Stimulated activated CD8-positive, alpha-beta memory T cell treated with anti-CD3 and anti-CD28 coated beads, Interleukin-7, amount 100 ng/mL, for 4 hours (primary cell): Measurements from ENCODE around the gene AIMP1.
"Not testable (repeated sequence)": the region's sequence is repeated elsewhere in the genome, so short reads cannot be mapped to it uniquely, and the experiment has no call there.

Source experiments
- DNase-seq, 2 donors: peaks; one replicate each; pipeline ENCODE4 v3.0.0-alpha.2; 2020; ENCODE audit warnings: low read depth in 2 of 2

AIMP1 gene

GRCh38 chr4:106312997-106313522, 3.3 kb upstream of the AIMP1 start:
- DNase-seq: no peak

DNA sequence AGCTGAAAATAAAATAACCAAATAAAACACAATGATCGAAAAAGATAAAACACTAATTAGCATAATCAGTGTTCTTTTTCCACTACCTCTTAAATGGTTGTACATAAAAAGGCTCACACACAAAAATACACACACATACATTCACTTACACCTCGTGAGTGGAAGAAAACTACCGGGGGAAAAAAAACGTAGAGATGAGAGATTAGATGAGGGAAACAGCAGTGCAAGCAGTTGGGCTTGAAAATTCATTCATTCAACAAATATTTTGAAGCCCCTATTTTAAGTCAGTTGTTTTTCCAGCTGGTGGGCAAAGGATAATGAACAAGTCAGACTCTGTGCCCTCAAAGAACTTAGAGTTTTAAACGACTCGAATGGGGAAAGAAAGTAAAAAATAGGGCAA, 1.4 kb upstream of the AIMP1 start:
- DNase-seq: no peak

GRCh38 chr4:106315476-106315967, 828 bp upstream of the AIMP1 start:
- DNase-seq: peak; percentile 27 to 39

GRCh38 chr4:106316773-106317409, 541 bp downstream of the AIMP1 start:
- no peak for DNase-seq

DNA sequence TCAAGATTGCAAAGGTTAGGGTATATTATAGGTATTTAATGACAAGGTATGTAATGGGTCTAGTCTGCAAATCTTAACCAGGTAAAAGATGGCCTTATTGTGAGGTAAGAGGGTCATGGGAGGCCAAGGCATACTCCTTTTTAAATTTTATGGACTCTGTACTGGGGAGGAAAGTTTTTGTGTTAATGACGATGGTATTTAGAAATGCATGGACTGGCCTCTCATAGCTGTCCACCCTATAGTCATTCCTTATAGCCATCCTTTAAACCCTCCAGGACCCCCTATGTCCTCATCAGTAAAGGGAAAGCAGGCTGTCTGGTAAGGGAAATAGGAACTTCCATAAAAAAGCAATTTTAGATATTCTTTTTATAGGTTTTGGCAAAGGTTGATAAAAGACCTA, 1.5 kb downstream of the AIMP1 start:
- no peak for DNase-seq

GRCh38 chr4:106318511-106318910, 2.2 kb downstream of the AIMP1 start:
- DNase-seq: no peak

- DNase-seq: no peak
Observed at GRCh38 chr4:106320235-106320634, 3.9 kb downstream of the AIMP1 start.

GRCh38 chr4:106321168-106321567, 4.8 kb downstream of the AIMP1 start:
- DNase-seq: not testable (repeated sequence)

GRCh38 chr4:106321814-106322213, 5.5 kb downstream of the AIMP1 start:
- DNase-seq: not testable (repeated sequence)

- no peak for DNase-seq
Observed at GRCh38 chr4:106323119-106323518, 6.8 kb downstream of the AIMP1 start.

DNA sequence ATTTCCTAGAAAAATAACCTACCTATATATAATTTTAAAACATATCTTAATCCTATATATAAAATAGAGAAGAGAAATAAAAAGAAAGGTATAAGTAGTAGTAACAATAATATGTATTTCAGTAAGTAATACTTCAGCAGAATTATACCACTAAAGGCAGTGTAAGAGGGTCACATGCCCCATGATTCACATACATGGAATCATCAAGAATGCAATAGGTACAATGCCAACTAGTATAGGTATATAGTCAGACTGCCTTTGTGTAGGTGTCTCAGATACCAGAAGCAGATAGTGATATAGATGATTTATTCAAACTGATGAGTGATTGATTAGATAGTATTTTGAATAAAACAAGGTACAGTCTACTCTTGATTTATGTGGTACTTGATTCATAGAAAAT, 9.4 kb downstream of the AIMP1 start:
- DNase-seq: no peak

- DNase-seq: no peak
Observed at GRCh38 chr4:106329041-106329618, 12.8 kb downstream of the AIMP1 start.

- no peak for DNase-seq
Observed at GRCh38 chr4:106333186-106333585, 16.8 kb downstream of the AIMP1 start.

GRCh38 chr4:106334741-106335470, 18.6 kb downstream of the AIMP1 start:
- DNase-seq: no peak

- DNase-seq: no peak
Observed at GRCh38 chr4:106336618-106337017, 20.3 kb downstream of the AIMP1 start.

- no peak for DNase-seq
Observed at GRCh38 chr4:106337916-106338315, 21.6 kb downstream of the AIMP1 start.

GRCh38 chr4:106338671-106339070, 22.3 kb downstream of the AIMP1 start:
- no peak for DNase-seq

GRCh38 chr4:106339431-106339830, 23.1 kb downstream of the AIMP1 start:
- no peak for DNase-seq

DNA sequence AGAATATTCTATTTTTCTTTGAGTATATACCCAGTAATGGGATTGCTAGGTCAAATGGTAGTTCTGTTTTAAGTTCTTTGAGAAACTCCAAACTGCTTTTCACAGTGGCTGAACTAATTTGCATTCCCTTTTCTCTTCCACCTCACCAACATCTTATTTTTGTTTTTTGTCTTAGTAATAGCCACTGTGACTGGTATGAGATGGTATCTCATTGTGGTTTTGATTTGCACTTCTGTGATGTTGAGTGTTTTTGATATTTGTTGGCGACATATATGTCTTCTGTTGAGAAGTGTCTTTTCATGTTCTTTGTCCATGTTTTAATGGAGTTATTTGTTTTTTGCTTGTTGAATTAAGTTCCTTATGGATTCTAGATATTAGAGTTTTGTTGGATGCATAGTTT, 24.4 kb downstream of the AIMP1 start:
- no peak for DNase-seq

DNA sequence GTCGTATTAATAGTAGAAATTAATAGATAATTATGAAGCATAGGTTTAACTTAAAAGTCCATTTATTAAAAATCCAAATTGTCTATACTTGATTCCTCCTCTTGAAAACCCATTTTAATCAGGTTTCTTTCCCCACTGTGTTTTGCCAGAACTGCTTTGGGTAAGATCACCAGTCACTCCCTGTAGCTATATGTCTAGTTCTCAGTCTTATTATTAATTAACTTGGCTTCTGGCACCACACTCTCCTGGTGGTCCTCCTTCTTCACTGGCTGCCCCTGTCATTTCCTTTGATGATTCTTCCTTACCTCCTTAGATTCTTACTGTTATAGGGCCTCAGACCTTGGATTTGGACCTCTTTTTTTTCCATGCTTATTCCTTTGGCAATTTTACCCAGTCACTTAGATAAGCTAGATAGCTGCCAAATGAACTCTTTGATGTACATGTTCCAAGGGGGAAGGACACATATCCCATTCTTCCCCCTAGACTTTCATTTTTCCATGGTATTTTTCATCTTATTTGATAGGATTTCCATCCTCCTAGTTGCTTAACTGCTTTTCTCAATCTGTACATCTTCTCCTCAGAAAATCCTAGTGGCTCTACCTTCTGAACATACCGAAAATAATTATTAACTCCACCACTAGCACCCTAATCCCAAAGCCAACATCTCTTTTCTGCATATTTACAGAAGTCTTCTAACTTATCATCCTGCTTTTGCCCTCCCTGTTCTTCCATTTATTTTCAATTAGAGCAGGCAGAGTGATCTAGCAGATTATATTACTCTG, 27.7 kb downstream of the AIMP1 start:
- no peak for DNase-seq

- DNase-seq: no peak
Observed at GRCh38 chr4:106344647-106344970, 28.3 kb downstream of the AIMP1 start.

GRCh38 chr4:106347167-106347566, 30.8 kb downstream of the AIMP1 start:
- DNase-seq: no peak
